ENCODE data around the gene FAM186B.

DNA sequence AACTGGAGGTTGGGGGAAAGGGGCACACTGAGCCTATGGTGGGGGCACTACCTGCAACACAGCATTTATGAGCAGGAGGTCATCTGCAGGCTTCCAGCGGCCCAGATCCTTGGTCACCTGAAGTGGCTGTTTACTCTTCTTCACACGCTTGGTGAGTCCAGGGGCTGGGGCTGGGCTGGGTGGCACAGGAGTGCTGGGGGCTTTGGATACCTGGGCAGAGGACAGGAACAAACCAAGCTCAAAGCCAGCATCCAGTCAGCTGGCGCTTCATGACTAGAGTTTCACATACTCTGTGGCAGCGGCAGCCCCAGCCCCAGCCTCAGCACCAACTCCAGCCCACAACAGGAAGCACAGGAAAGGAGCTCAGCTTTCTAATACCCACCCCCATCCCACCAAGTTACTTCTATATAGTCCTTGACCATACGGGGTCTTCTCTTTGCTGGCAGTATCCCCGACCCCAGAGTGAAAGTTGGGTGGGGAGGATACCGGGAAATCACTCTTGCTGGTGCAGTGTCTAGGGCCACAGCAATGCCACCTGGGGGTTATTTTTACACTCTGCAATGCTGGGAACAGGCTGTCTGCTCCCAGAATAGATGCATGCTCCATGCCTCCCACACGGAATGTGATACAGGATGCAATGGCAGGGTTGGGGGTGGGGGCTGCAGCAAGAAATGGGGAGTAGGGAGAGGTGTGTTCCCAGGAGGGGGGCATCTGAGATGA is 40.6 kb downstream of the FAM186B start:
- TF ChIP-seq CTCF (IDR thresholded peaks at IDR 0.05 in 4 of 5, conservative IDR thresholded peaks at IDR 0.05 in 1 of 5) (peak in 1 of 5 experiments; percentile 21), POLR2A (IDR thresholded peaks at IDR 0.05) (no peak)

Data from gastrocnemius medialis (tissue), 4 donors.